ENCODE results near the gene MFNG.
"Not testable (repeated sequence)": the region's sequence is repeated elsewhere in the genome, so short reads cannot be mapped to it uniquely, and the experiment has no call there.

The MFNG gene

DNA sequence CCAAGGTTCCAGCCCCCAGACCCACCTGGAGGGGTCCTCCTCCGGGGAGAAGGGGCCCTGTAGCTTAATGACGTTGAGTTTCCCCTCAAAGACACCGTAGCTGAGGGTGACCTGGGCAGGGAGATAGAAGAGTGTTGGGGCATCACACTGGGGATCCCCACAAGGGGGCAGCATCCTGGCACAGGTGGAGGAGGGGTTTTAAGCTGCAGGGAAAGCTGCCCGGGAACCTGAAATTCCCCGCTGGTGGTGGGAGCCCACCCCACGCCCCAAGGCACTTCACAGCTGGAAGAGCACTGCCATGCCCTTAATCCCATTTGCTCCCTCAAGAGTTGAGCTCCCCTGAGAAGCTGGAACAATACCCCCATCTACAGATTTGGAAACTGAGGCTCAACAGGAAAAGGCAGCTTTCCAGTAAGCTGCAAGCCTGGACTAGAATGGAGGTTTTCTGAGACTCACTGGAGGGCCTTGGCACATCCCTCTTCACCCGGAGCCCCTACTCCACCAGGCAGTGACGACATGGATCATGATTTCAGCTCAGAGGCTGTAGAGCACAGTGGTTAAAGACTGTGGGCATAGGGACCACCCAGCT is 13.7 kb downstream of the MFNG start:
- TF ChIP-seq, protein P1, sequence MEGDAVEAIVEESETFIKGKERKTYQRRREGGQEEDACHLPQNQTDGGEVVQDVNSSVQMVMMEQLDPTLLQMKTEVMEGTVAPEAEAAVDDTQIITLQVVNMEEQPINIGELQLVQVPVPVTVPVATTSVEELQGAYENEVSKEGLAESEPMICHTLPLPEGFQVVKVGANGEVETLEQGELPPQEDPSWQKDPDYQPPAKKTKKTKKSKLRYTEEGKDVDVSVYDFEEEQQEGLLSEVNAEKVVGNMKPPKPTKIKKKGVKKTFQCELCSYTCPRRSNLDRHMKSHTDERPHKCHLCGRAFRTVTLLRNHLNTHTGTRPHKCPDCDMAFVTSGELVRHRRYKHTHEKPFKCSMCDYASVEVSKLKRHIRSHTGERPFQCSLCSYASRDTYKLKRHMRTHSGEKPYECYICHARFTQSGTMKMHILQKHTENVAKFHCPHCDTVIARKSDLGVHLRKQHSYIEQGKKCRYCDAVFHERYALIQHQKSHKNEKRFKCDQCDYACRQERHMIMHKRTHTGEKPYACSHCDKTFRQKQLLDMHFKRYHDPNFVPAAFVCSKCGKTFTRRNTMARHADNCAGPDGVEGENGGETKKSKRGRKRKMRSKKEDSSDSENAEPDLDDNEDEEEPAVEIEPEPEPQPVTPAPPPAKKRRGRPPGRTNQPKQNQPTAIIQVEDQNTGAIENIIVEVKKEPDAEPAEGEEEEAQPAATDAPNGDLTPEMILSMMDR (conservative IDR thresholded peaks at IDR 0.05; ENCODE audit: low read depth, low read length) = peak; percentile 79
- H3K4me3 ChIP-seq (ENCODE audit: low read depth, low read length) = no peak overlapping the region
- peak; percentile 52 for DNase-seq (ENCODE audit: low read depth)

DNA sequence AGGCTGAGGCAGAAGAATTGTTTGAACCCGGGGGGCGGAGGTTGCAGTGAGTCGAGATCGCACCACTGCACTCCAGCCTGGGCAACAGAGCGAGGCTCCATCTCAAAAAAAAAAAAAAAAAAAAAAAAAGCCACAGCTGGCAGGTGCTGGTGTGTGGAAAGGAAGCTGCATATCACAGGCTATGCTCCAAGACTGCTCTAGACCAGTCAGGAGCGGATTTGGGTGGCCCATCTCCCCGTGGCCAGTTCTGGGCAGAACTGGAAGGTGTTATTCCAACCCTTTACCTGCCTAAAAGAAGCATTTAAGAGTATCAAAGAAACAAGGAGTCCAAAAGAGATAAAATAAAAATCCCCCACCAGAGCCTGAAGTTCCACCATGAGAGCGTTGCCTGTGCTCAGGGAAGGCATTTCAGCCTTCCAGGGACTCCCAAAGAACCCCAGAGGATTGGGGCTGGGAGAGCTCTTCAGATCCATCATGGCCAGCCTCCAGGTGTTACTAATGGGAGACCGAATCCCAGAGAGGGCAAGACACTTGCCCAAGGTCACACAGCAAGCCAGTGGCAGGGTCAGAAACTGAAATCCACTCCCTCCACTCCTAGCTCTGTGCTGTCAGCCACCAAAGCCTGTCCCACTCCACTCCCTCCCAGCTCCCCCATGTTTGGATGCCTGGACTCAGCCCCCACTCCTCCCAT is 14.3 kb downstream of the MFNG start:
- TF ChIP-seq, protein P1 (conservative IDR thresholded peaks at IDR 0.05; ENCODE audit: low read depth, low read length) = no peak
- DNase-seq (ENCODE audit: low read depth) = no peak
- H3K4me3 ChIP-seq (ENCODE audit: low read depth, low read length) = no peak overlapping the region

DNA sequence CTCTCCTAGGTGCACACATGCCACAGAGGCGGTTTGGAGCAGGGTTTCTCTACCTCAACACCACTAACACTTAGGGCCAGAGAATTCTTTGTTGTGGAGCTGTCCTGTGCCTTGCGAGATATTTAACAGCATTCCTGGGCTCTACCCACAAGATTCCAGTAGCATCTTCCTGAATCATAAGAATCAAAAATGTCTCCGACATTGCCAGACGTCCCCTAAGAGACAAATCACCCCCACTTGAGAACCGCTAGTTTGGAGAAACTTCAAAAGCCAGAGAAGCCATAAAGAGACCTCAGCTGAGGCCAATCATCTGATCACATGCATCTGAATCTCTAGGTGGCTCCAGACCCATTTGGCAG is 16.1 kb downstream of the MFNG start:
- TF ChIP-seq, protein P1 (conservative IDR thresholded peaks at IDR 0.05; ENCODE audit: low read depth, low read length) = no peak
- no peak for DNase-seq (ENCODE audit: low read depth)

DNA sequence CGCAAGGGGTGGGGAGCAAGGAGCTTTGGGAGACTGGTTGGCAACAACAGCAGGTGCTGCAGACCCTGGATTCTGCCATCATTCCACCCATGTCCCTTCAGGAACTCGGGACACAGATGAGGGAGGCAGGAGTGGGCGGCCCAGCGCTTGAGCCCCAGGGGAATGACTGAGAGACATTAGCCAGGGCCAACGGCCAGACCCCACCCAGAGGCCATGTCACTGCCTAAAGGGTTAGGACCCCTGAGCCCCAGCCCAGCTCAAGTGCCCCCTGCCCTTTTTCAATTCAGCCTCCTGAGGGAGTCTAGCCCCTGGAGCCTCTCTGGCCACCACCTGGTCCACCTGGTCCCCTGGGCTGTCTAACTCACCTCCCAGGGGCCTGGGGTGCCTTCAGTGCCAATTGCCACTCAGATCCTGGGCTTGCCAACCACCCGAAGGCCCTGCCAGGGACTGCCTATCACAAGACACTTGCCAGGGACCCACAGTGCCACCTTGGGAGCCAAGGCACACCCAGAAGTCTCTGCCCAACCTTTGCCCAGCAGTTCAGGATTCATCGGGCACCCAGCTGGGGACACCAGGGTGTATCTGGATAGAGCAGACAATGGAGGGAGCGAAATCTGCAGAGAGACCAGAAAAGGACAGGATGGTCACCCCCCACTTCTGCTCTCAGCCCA is 16.6 kb downstream of the MFNG start:
- no peak overlapping the region for H3K4me3 ChIP-seq (ENCODE audit: low read depth, low read length)
- no peak for DNase-seq (ENCODE audit: low read depth)
- TF ChIP-seq, protein P1 (conservative IDR thresholded peaks at IDR 0.05; ENCODE audit: low read depth, low read length) = no peak

More for the DNA sequence above, 16.1 kb downstream of the MFNG start:
- no peak overlapping the region for H3K4me3 ChIP-seq (ENCODE audit: low read depth, low read length)

- not testable (repeated sequence) for DNase-seq (ENCODE audit: low read depth)
Observed at GRCh38 chr22:37468201-37468695, 17.9 kb downstream of the MFNG start.

DNA sequence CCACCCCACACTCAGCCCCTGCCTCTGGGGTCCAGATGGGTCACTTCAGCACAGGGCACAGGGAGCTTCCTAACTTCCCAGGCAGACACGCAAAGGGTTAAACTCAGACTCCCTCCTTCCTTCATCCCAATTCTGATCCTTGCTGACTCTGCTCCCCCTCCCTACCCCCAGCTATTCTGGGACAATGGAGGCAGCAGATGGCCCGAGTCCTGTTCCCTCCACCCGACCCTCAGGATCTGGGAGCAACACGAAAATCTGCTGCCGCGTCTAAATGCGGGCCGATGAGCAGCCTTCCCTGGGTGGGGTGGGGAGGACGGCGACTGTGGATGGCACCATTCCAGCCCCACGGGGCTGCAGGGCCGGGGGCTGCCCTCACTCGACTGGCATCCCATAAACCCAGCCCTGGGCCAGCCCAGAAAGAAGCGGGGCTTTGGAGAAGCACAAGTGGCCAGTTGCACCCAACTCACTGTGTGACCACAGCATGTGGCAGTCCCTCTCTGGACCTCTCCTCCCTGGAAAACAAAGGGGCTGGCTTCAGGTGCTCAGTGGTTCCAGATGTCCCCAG is 18.7 kb downstream of the MFNG start:
- H3K4me3 ChIP-seq (ENCODE audit: low read depth, low read length) = no peak overlapping the region
- DNase-seq (ENCODE audit: low read depth) = no peak
- TF ChIP-seq, protein P1 (conservative IDR thresholded peaks at IDR 0.05; ENCODE audit: low read depth, low read length) = no peak

More at GRCh38 chr22:37468201-37468695, 17.9 kb downstream of the MFNG start:
- not testable (repeated sequence) for H3K4me3 ChIP-seq (ENCODE audit: low read depth, low read length)

DNA sequence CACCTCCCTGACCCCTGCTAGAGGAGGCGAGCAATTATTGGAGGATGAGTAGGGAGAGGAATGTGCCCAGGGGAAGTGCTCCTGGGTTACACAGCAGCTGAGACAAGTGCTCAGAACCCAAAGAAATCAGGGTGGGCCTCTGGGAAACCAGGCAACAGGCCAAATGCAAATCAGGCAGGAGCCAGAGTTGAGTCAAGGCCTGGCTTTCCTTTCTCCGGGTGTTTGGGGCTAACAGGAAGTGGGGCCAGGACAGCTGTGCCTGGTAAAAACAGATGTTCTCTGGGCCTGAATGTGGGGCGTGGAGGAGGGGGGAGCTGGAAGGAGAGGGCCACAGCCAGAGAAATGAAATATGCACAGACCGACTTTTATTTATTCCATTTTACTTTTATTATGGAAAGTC is 22.0 kb downstream of the MFNG start:
- no peak overlapping the region for H3K4me3 ChIP-seq (ENCODE audit: low read depth, low read length)
- no peak for DNase-seq (ENCODE audit: low read depth)
- TF ChIP-seq, protein P1 (conservative IDR thresholded peaks at IDR 0.05; ENCODE audit: low read depth, low read length) = no peak
